ENCODE measurements around the gene CDK19. TPM values are rescaled to one million over a fixed set of nuclear protein-coding genes. Genes with fewer than 3 reads are reported as not detected.

CDK19 gene
- total RNA-seq, 1 experiment from 2014 or later, result 4.9 TPM

- no peak for DNase-seq (ENCODE audit: extremely low read depth, low read depth)
These were observed 254.8 kb downstream of the CDK19 start for GRCh38 chr6:110560239-110561007.

Small RNAs within 50 kb of the gene (small RNA-seq; reads per million reads assigned to genes)
- gene RNU6-1115P (0 reads per million in 2 experiments), gene RNU6-957P (0 reads per million in 2 experiments), gene SNORA40C (0 reads per million in 2 experiments)

Other genes with a start within 250 kb of the CDK19 start
- gene AMD1, start 59.3 kb upstream of the CDK19 start, total RNA-seq (2014; rRNA removed; shearing (Covaris generic)), result 96.5 and 100 TPM in 2 replicates
- 69.8 and 76.8 TPM in 2 replicates for gene GTF3C6, start 143.2 kb upstream of the CDK19 start, total RNA-seq (2014; rRNA removed; shearing (Covaris generic))
- gene RPF2, start 166.6 kb upstream of the CDK19 start, total RNA-seq (2014; rRNA removed; shearing (Covaris generic)), result 91.6 and 93.7 TPM in 2 replicates